ENCODE data around the gene LEKR1. TPM values are rescaled to one million over a fixed set of nuclear protein-coding genes. Genes with fewer than 3 reads are reported as not detected.

The LEKR1 gene
- total and polyA plus RNA-seq, 2 donors (not counting 3 experiments of a cell fraction or from before 2014, with no cell fraction given) = 0.07 to 0.64 TPM

DNA sequence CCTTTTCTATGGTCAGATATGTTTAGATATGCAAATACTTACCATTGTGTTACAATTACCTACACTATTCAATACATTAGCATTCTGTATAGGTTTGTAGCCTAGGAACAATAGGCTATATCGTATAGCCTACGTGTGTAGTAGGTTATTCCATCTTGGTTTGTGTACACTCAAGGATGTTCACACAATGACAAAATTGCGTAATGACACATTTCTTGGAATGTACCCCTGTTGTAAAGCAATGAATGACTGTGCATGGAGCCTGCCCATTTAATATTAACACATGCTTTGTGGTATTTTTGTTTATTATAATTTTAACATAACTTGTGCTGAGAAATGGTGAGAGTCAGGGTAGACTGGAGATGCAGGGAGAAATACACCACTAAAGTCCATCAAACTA is 154.9 kb downstream of the LEKR1 start:
- Histone ChIP-seq H3K4me3 (replicated peaks in 1 of 3; ENCODE audit: insufficient read depth in 1 of 3, low read depth in 1 of 3, low read length in 3 of 3) (no peak overlapping the region), H3K27me3 (ENCODE audit: control insufficient read depth in 2 of 2, insufficient read depth in 2 of 2, low read length in 2 of 2) (no peaks in the 10 kb centered on the region), H3K27ac (ENCODE audit: insufficient read depth, low read depth, low read length) (no peak overlapping the region), H3K9me1 (replicated peaks; ENCODE audit: control insufficient read depth, extremely low read depth, insufficient read depth, low read length) (no peaks in the 10 kb centered on the region), H3K4me1 (ENCODE audit: control insufficient read depth, extremely low read depth, insufficient read depth, low read length) (no peaks in the 10 kb centered on the region), H3K36me3 (ENCODE audit: control insufficient read depth in 2 of 2, extremely low read depth in 1 of 2, insufficient read depth in 2 of 2, low read length in 2 of 2) (no peaks in the 10 kb centered on the region), H3K79me2 (ENCODE audit: control insufficient read depth, insufficient read depth, low read length) (no peaks in the 10 kb centered on the region), H4K20me1 (replicated peaks; ENCODE audit: control insufficient read depth, extremely low read depth, insufficient read depth, low read length) (no peaks in the 10 kb centered on the region), H3K9me3 (replicated peaks; ENCODE audit: control insufficient read depth, insufficient read depth, low read length) (no peaks in the 10 kb centered on the region), H2AFZ (ENCODE audit: low read depth, low read length) (no peak overlapping the region), H3K4me2 (ENCODE audit: insufficient read depth, low read length) (no peak overlapping the region), H3K9ac (replicated peaks; ENCODE audit: extremely low read depth, insufficient read depth, low read length) (no peak overlapping the region)
- intact Hi-C loops (cut with micrococcal nuclease) (no loop called here), dilution Hi-C loops (cut with MboI; ENCODE audit: extremely low pct_ligation_motif_present, low sequenced_read_pairs) (no loop called here)
- POLR2A ChIA-PET = no interaction called here
- no peak for TF ChIP-seq EZH2 (IDR thresholded peaks at IDR 0.05; ENCODE audit: borderline replicate concordance, low read depth, low read length, severe bottlenecking)
- TF ChIP-seq POLR2A (IDR thresholded peaks at IDR 0.05; ENCODE audit: low read depth, low read length) = no peak
- TF ChIP-seq, protein P1, sequence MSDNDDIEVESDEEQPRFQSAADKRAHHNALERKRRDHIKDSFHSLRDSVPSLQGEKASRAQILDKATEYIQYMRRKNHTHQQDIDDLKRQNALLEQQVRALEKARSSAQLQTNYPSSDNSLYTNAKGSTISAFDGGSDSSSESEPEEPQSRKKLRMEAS (IDR thresholded peaks at IDR 0.05; ENCODE audit: insufficient read depth, insufficient read length) = no peak
- no peak for TF ChIP-seq CTCF (IDR thresholded peaks at IDR 0.05; ENCODE audit: extremely low read depth in 1 of 2, insufficient read depth in 1 of 2, low read depth in 1 of 2, low read length in 2 of 2)
- no peak for TF ChIP-seq GATA2 (IDR thresholded peaks at IDR 0.05; ENCODE audit: insufficient read depth, insufficient read length, low read depth, low read length)
- no peak for TF ChIP-seq MYC (IDR thresholded peaks at IDR 0.05; ENCODE audit: low read depth, low read length)
- no peak for TF ChIP-seq FOS (IDR thresholded peaks at IDR 0.05; ENCODE audit: borderline replicate concordance, insufficient read depth, low read length)
- no peak for TF ChIP-seq JUN (IDR thresholded peaks at IDR 0.05; ENCODE audit: borderline replicate concordance, insufficient read depth, insufficient read length, low read depth)
- TF ChIP-seq POLR2AphosphoS5 (IDR thresholded peaks at IDR 0.05; ENCODE audit: insufficient read depth, low read depth, low read length) = no peak
- no TSS peak for BruUV-seq (replicated peaks)
- CTCF ChIA-PET = no interaction called here
- DNase-seq (ENCODE audit: low read depth, low spot score) = no peak
- no peak for FAIRE-seq

Data from endothelial cell of umbilical vein (primary cell).